ENCODE results near the gene FKBP1C. TPM values are rescaled to one million over a fixed set of nuclear protein-coding genes. Genes with fewer than 3 reads are reported as not detected.

FKBP1C gene
- polyA plus RNA-seq, 3 donors = 0.15 to 0.44 (median 0.27) TPM

DNA sequence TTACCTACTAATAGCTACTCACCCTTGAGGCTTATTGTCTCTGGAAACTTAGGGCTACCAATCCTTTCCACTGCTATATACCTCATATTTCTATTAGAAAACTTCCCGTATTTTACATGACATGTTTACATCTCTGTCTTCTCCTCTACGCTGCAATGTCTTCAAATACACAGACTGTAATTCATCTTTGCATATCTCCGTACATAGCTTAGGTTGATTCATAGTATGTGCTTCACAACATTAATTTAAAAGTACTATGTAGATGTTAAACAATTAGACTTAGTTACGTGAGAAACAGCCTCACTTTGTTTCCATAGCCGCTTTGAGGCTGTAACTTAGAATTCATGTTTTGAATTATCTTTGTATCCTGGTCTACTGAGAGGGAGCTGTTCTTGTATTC is 35.1 kb upstream of the FKBP1C start:
- Mint-ChIP-seq H3K9me3 (peaks cover 0 to 7% (median 2%) of the 10 kb centered on the region in 7 donors), H3K27me3 (ENCODE audit: low read depth in 3 of 3) (peaks cover 0 to 2% (median 0%) of the 10 kb centered on the region in 3 donors), H3K36me3 (no peaks in the 10 kb centered on the region), H3K4me3 (no peak overlapping the region), H3K27ac (no peak overlapping the region), H3K4me1 (no peaks in the 10 kb centered on the region)
- TF ChIP-seq, protein P1, sequence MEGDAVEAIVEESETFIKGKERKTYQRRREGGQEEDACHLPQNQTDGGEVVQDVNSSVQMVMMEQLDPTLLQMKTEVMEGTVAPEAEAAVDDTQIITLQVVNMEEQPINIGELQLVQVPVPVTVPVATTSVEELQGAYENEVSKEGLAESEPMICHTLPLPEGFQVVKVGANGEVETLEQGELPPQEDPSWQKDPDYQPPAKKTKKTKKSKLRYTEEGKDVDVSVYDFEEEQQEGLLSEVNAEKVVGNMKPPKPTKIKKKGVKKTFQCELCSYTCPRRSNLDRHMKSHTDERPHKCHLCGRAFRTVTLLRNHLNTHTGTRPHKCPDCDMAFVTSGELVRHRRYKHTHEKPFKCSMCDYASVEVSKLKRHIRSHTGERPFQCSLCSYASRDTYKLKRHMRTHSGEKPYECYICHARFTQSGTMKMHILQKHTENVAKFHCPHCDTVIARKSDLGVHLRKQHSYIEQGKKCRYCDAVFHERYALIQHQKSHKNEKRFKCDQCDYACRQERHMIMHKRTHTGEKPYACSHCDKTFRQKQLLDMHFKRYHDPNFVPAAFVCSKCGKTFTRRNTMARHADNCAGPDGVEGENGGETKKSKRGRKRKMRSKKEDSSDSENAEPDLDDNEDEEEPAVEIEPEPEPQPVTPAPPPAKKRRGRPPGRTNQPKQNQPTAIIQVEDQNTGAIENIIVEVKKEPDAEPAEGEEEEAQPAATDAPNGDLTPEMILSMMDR (IDR thresholded peaks at IDR 0.05) = no peak
- Histone ChIP-seq H3K9ac (ENCODE audit: insufficient read depth, low read length, poor library complexity, severe bottlenecking) (no peak overlapping the region), H3K79me2 (ENCODE audit: insufficient read depth, low read length) (no peaks in the 10 kb centered on the region), H3K27ac (ENCODE audit: low read depth in 1 of 2, low read length in 2 of 2) (no peak overlapping the region), H2AFZ (ENCODE audit: insufficient read depth, low read depth, low read length, poor library complexity, severe bottlenecking) (no peak overlapping the region), H3K4me2 (replicated peaks; ENCODE audit: extremely low read depth, low read length, poor library complexity, severe bottlenecking) (no peak overlapping the region), H3K9me3 (replicated peaks in 1 of 2; ENCODE audit: control insufficient read depth in 1 of 2, insufficient read depth in 1 of 2, low read length in 2 of 2) (peaks cover 0 to 7% of the 10 kb centered on the region in 2 donors), H3K4me1 (ENCODE audit: control insufficient read depth in 1 of 2, insufficient read depth in 2 of 2, low read length in 2 of 2) (no peaks in the 10 kb centered on the region), H3K4me3 (replicated peaks in 1 of 3; ENCODE audit: low read depth in 2 of 3, low read length in 3 of 3) (no peak overlapping the region), H3K27me3 (ENCODE audit: control insufficient read depth in 2 of 2, insufficient read depth in 2 of 2, low read length in 2 of 2) (no peaks in the 10 kb centered on the region), H3K36me3 (replicated peaks in 1 of 2; ENCODE audit: control insufficient read depth in 1 of 2, insufficient read depth in 2 of 2, low read length in 2 of 2) (no peaks in the 10 kb centered on the region), H4K20me1 (ENCODE audit: insufficient read depth, low read length) (no peaks in the 10 kb centered on the region)
- WGBS (ENCODE audit: insufficient coverage) = 79% methylated on average over 2 of the region's 5 CpGs
- intact Hi-C loops (cut with micrococcal nuclease) = no loop called here
- no peak for DNase-seq

DNA sequence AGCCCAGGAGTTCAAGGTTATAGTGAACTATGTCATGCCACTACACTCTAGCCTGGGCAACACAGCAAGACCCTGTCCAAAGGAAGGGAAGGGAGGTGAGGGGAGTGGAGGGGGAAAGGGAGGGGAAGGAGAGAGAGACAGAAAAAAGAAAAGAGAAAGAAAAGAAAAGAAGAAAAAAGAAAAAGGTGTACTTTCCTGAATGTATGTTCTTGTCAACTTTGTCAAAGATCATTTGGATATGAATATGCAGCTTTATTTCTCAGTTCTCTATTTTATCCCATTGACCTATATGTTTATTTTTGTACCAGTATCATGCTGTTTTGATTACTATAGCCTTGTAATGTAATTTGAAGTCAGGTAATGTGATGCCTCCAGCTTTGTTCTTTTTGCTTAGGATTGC is 30.9 kb upstream of the FKBP1C start:
- H3K4me2 ChIP-seq (replicated peaks; ENCODE audit: extremely low read depth, low read length, poor library complexity, severe bottlenecking) = no peak overlapping the region
- Mint-ChIP-seq H3K4me1 (no peaks in the 10 kb centered on the region), H3K27ac (no peak overlapping the region), H3K4me3 (no peak overlapping the region), H3K36me3 (no peaks in the 10 kb centered on the region), H3K27me3 (ENCODE audit: low read depth in 3 of 3) (peaks cover 0 to 2% (median 0%) of the 10 kb centered on the region in 3 donors), H3K9me3 (peaks cover 0 to 6% (median 0%) of the 10 kb centered on the region in 7 donors)
- no peak for DNase-seq
- H3K27ac ChIP-seq (ENCODE audit: low read depth in 1 of 2, low read length in 2 of 2) = no peak overlapping the region
- intact Hi-C loops (cut with micrococcal nuclease) = no loop called here
- TF ChIP-seq, protein P1 (IDR thresholded peaks at IDR 0.05) = no peak
- no peaks in the 10 kb centered on the region for H4K20me1 ChIP-seq (ENCODE audit: insufficient read depth, low read length)
- no peak overlapping the region for H3K4me3 ChIP-seq (replicated peaks in 1 of 3; ENCODE audit: low read depth in 2 of 3, low read length in 3 of 3)
- no peak overlapping the region for H2AFZ ChIP-seq (ENCODE audit: insufficient read depth, low read depth, low read length, poor library complexity, severe bottlenecking)
- no peaks in the 10 kb centered on the region for H3K4me1 ChIP-seq (ENCODE audit: control insufficient read depth in 1 of 2, insufficient read depth in 2 of 2, low read length in 2 of 2)
- peaks cover 0 to 10% of the 10 kb centered on the region in 2 donors for H3K9me3 ChIP-seq (replicated peaks in 1 of 2; ENCODE audit: control insufficient read depth in 1 of 2, insufficient read depth in 1 of 2, low read length in 2 of 2)
- H3K9ac ChIP-seq (ENCODE audit: insufficient read depth, low read length, poor library complexity, severe bottlenecking) = no peak overlapping the region
- no peaks in the 10 kb centered on the region for H3K27me3 ChIP-seq (ENCODE audit: control insufficient read depth in 2 of 2, insufficient read depth in 2 of 2, low read length in 2 of 2)
- no peaks in the 10 kb centered on the region for H3K79me2 ChIP-seq (ENCODE audit: insufficient read depth, low read length)
- no peaks in the 10 kb centered on the region for H3K36me3 ChIP-seq (replicated peaks in 1 of 2; ENCODE audit: control insufficient read depth in 1 of 2, insufficient read depth in 2 of 2, low read length in 2 of 2)

Data from CD14-positive monocyte (primary cell).